NCI-H226 (cell line): ENCODE data around the gene TBC1D3B.
A peak's percentile ranks its signal among the peaks of the same experiment; 100 is the strongest.
"Not testable (repeated sequence)": the region's sequence is repeated elsewhere in the genome, so short reads cannot be mapped to it uniquely, and the experiment has no call there.

Experiments used
- DNase-seq: peaks from one replicate; pipeline ENCODE4 v3.0.0-alpha.2; 2015

Gene TBC1D3B

GRCh38 chr17:36168836-36169235, 7.6 kb downstream of the TBC1D3B start:
- not testable (repeated sequence) for DNase-seq

- no peak for DNase-seq
Measured at GRCh38 chr17:36153895-36154610, 22.4 kb downstream of the TBC1D3B start.

DNA sequence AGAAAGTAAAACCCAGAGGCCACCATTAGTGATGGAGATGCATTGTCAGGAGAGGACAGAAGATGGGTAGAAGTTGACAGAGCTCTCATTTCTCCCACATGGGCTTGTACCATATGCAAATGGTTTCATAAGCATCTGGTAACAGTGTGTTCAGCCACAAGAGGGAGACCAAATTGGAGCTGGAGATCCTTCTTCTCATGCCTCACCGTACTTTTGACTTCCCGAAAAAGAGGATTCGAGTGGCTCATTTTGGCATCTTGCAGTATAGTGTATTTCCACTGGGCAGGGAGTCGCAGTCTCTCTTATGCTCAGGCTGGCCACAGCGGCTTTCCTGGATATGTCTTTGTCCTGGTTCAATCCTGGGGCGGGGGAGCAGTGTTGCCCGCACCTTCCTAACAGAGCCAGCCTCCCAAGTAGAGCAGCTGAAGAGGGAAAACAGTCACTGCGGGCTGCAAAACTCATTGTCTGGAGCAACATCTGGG, 23.8 kb downstream of the TBC1D3B start:
- DNase-seq: no peak

DNA sequence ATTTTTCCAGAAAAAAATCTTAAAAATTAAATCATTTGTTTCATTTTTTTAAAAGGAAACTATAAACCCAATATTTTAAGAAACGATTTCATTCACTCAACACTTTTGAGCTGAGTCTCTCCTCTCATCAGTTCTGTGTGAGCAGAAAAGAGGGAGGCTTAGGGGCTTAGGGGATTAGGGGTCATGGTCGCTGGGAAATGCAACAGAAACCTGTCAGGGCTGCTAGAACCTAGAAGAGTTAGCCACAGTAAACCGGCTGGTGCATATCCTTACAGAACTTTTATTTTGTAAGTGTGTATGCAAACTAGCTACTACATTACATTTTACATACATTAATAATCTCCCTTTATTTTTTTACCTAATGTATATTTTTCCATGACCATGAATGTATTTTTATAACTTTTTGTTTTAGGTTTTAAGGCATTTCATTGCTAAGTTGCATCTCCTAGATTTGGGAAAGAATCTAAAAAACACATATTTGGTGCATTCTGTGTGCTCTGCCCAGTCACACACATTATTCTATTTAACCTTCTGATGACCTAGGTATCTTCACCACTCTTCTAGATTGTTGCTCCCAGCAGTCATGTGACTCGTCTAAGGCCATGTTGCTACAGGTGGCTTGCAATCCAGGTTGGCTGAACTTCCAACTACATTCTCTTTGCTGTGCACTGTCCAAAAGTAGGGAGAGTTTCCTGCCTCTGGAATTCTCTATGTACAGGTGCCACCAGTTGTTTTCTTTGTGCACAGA, 24.4 kb downstream of the TBC1D3B start:
- DNase-seq: no peak

- peak; percentile 48 for DNase-seq
Measured at GRCh38 chr17:36149296-36149820, 27.1 kb downstream of the TBC1D3B start.

- DNase-seq: peak; percentile 24
Measured at GRCh38 chr17:36148559-36149295, 27.7 kb downstream of the TBC1D3B start.

GRCh38 chr17:36147601-36148000, 28.8 kb downstream of the TBC1D3B start:
- DNase-seq: no peak

GRCh38 chr17:36144981-36145729, 31.3 kb downstream of the TBC1D3B start:
- DNase-seq: no peak

DNA sequence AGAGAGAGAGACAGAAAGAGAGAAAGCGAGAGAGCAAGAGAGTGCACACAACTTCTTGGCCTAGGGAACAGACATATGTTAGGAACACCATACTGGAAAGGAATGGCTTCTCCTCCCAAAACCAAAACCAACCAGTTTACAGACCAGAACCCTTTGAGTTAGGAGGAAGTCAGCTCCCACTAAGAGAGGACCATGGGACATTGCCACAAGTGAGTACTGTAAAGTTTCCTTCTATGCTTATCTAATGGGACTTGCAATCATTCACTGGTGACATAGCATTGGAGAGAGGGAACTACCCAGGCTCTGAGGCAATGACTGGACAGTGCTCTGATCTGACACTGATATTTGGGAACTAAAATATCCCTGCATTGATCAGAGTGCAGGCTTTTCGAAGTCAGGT, 32.4 kb downstream of the TBC1D3B start:
- DNase-seq: no peak

DNA sequence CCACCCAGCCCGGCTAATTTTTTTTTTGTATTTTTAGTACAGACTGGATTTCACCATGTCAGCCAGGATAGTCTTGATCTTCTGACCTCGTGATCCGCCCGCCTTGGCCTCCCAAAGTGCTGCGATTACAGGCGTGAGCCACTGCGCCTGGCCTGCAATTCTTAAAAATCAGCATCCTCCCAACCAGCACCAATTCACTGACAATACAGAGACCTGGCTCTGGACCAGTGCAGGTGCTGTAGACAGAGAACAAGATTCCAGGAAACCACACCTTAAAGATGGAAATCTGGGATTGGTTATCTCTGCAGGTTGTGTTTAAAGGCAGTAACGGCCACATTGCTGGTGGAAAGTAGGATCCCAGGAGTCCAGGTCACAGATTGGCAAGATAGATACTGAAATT, 33.6 kb downstream of the TBC1D3B start:
- no peak for DNase-seq

GRCh38 chr17:36142235-36142634, 34.2 kb downstream of the TBC1D3B start:
- no peak for DNase-seq

- DNase-seq: no peak
Measured at GRCh38 chr17:36136439-36136838, 40.0 kb downstream of the TBC1D3B start.

GRCh38 chr17:36136036-36136435, 40.4 kb downstream of the TBC1D3B start:
- DNase-seq: no peak

- no peak for DNase-seq
Measured at GRCh38 chr17:36135465-36135864, 41.0 kb downstream of the TBC1D3B start.

DNA sequence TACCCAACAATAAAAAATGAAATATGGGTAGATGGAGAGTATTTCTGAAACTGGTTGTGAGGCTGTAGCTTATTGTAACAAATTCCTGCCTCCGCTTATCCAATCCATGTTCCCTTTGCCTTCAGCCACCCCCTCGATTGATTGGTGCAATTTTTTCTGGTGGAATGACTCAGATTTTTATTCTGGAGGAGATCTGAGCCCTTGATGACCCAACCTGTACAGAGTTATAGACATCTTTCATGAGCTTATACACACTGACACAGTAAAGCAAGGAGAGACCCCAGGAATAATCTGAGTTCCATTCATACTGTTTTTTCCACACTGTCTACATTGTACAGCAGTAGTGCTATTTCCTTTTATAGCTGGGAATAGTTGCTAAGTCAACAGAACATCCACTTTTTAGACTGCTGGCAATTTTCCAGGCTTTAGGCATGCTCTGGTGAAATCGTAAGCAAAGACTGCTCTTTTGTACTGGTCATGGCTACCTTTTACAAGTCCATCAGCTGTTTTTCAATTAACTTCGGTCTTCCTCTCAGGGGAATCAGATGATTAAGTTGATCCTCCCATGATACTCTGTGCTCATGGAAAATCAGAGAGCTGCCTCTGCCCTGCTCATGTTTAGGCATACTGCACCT, 42.7 kb downstream of the TBC1D3B start:
- DNase-seq: no peak

- DNase-seq: no peak
Measured at GRCh38 chr17:36132421-36132831, 44.0 kb downstream of the TBC1D3B start.

DNA sequence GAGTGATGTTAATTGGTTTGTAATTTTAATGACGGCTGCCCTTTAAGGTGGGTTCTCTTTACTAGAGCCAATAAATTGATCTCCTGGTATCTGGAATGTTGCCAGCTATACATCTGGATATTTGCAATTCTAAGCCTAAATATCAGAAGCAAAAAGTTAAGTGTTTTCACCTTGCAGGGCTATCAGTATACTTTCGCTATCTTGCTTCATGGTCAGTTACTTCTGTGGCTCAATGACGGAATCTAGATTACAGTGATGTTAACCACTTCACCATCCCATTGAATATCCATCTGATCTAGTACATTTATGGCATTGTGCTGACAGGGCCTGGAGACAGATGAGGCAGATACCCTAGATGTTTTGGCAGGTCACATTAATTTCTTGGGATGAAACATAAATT, 44.5 kb downstream of the TBC1D3B start:
- DNase-seq: no peak

DNA sequence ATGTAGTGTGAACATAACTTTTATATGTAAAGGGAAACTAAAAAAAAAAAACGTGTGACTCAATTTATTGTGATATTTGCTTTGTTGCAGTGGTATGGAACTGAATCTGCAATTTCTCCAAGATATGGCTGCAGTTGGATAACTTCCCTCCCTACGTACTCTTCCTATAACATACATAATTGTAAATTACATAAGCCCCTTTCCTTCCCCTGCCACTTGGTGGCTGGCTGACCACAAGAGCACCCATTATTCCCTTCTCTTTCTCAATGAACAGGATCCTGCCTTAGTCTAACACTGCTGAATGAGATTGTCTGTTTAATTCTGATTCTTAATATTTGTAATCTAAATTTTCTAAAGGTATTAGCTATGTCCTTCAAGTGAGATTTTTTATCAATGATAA, 45.0 kb downstream of the TBC1D3B start:
- DNase-seq: no peak

- no peak for DNase-seq
Measured at GRCh38 chr17:36130346-36130745, 46.1 kb downstream of the TBC1D3B start.

GRCh38 chr17:36129616-36130015, 46.8 kb downstream of the TBC1D3B start:
- DNase-seq: no peak

- DNase-seq: no peak
Measured at GRCh38 chr17:36128411-36128978, 47.9 kb downstream of the TBC1D3B start.

- no peak for DNase-seq
Measured at GRCh38 chr17:36127911-36128310, 48.5 kb downstream of the TBC1D3B start.
